GM21529 (cell line): Measurements from ENCODE around the gene CDKL1.
"Not testable (repeated sequence)": the region's sequence is repeated elsewhere in the genome, so short reads cannot be mapped to it uniquely, and the experiment has no call there.

Source experiments
- ATAC-seq: cut with Tn5 transposase; IDR thresholded peaks from one replicate; pipeline ENCODE4 v1.9.1; 2021; ENCODE audit not compliant: unreplicated experiment

CDKL1 gene

GRCh38 chr14:50335989-50336824 lies 60.5 kb downstream of the CDKL1 start:
- ATAC-seq, result no peak

- ATAC-seq, result no peak
These were observed 61.3 kb downstream of the CDKL1 start for GRCh38 chr14:50335389-50335788.

DNA sequence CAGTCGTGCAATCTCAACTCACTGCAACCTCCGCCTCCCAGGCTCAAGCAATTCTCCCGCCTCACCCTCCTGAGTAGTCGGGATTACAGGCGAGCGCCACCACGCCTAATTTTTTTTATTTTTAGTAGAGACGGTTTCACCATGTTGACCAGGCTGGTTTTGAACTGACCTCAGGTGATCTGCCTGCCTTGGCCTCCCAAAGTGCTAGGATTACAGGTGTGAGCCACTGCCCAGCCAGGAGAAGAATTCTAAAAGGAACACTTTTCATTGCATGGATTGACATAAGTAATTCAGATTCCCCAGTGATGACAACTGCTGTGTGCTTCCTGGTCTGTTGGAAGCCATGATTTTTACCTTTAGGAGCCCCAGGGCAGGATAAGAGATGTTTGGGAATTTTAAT lies 62.5 kb downstream of the CDKL1 start:
- ATAC-seq, result no peak

DNA sequence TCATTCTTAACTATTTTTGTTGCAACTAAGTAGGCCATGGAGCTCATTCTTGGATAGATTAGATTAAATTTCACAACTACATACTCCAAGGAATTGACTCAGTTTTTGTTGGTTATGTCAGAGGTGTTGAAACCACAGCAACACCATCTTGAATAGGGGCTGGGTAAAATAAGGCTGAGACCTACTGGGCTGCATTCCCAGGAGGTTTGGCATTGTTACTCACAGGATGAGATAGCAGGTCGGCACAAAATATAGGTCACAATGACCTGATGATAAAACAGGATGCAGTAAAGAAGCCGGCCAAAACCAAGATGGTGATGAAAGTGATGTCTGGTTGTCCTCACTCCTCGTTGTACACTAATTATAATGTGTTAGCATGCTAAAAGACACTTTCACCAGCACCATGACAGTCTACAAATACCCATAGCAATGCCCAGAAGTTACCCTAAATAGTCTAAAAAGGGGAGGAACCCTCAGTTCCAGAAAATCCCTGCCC lies 63.6 kb downstream of the CDKL1 start:
- no peak for ATAC-seq

- ATAC-seq, result no peak
These were observed 65.1 kb downstream of the CDKL1 start for GRCh38 chr14:50331596-50331995.

DNA sequence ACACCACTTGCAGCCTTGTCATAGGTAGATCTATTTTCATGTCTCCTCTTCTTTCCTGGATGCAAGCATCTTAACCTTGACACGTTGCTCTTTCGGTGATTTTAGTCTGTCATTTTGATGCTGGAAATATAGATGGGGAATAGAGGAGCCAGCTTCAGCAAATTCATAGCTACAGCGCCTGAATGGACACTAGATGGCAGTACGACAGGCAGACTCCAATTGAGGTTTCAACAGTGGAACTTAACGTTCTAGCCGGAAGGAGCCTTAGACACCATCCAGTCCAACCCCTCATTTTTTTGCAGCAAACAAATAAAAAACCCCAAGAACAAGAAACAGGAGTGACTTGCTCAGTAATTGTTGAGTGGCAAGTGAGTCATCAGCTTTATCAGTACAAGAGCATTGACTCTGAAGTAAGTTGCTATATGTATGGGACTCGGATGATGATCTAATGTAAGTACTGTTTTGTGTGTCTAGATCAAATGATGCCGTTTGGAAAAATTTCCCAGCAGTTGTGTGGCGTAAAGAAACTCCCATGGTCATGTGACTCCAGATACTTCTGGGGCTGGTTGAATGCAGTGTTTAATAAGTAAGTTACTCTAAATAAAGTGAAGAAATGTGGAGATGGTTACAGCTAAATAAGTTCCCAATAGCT lies 75.5 kb downstream of the CDKL1 start:
- peak; percentile 92 for ATAC-seq

DNA sequence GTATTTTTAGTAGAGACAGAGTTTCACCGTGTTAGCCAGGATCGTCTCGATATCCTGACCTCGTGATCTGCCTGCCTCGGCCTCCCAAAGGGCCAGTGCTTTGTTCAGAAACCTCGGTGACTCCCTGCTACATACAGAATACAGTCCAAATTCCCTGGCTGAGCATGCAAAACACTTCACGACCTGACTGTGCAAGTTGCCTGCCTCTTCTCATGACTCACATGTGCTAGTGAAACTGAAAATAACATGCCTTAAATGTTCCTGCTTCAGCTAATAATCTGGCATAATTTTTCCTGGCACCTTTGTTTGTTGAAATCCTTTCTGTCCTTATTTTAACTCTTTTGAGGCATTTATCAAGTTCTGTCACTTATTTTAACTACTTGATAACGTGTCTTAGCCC lies 76.4 kb downstream of the CDKL1 start:
- peak; percentile 53 for ATAC-seq

GRCh38 chr14:50319721-50320120 lies 77.0 kb downstream of the CDKL1 start:
- no peak for ATAC-seq

DNA sequence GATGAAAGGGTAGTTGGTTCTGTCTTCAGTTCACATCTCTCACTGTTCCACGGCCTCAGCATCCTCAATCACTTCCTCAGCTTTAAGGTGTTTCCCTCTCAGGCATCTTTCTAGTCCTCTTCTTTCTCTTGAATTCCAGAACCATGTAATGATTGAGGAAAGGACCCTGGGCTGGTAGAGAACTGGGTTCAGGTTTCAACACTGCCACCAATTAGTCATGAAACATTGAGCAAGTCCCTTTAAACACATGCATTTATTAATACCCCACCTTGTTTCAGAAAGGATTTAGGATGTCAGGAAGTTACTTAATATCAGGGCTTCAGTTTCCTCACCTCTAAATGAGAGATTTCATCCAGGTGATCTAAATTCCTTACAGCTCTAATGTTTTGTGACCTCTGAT lies 77.4 kb downstream of the CDKL1 start:
- ATAC-seq, result no peak

DNA sequence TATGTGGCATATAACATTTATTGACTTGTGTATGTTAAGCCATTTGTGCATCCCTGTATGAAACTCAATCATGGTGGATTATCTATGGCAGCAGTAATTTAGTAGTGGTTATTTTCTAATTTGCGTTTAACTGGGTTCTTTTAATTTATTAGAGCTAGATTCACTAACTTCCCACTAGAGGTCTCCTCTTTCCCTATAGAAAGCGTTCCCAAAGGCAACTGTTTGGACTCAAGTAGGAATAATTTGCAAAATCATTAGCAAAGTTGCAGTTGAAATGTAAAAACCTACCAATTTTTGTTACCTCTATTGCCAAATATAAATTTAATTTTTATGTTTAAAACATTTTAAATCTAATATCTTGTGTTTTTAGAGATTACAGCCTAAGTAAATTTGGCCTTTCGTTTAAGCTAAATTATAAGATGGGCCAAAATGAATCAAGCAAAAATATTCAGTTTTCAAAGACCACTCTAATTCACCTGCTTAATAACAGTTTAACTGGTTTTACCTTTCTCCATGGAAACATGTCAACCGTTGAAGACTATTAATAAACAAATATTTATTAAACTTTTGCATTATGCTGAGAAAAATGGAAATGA lies 78.6 kb downstream of the CDKL1 start:
- no peak for ATAC-seq

DNA sequence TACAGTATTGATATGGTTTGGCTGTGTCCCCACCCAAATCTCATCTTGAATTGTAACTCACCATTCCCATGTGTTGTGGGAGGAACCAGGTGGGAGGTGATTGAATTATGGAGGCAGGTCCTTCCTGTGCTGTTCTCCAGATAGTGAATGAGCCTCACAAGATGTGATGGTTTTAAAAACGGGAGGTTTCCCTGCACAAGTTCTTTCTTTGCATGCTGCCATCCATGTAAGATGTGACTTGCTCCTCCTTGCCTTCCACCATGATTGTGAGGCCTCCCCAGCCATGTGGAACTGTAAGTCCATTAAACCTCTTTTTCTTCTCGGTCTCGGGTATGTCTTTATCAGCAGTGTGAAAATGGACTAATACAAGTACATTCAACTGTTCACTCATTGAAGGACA lies 82.6 kb downstream of the CDKL1 start:
- ATAC-seq, result not testable (repeated sequence)

GRCh38 chr14:50312734-50313054 lies 84.0 kb downstream of the CDKL1 start:
- ATAC-seq, result peak; percentile 19

GRCh38 chr14:50311972-50312733 lies 84.5 kb downstream of the CDKL1 start, which contains the start of the genes DMAC2L and L2HGDH:
DMAC2L (plus strand) TSS chr14:50312324; CDS start chr14:50321488, 9,164 bp downstream.
L2HGDH (minus strand) TSS chr14:50312229; CDS start chr14:50312150, 79 bp downstream.
- peak; percentile 91 for ATAC-seq

- ATAC-seq, result no peak
These were observed 85.2 kb downstream of the CDKL1 start for GRCh38 chr14:50311337-50311971.

DNA sequence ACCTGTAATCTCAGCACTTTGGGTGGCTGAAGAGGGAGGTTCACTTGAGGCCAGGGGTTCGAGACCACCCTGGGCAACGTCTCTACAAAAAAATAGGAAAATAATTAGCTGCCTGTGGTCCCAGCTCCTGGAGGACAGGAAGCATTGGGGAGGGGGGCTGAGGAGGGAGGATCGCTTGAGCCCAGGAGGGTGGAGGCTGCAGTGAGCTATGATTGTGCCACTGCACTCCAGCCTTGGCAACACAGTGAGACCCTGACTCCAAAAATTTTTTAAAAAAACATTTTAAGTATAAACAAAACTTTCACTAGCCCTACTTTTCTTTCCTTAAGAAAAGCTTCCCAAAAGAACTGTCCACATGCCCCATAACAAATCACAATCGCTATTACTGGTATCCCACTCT lies 86.2 kb downstream of the CDKL1 start:
- ATAC-seq, result no peak

DNA sequence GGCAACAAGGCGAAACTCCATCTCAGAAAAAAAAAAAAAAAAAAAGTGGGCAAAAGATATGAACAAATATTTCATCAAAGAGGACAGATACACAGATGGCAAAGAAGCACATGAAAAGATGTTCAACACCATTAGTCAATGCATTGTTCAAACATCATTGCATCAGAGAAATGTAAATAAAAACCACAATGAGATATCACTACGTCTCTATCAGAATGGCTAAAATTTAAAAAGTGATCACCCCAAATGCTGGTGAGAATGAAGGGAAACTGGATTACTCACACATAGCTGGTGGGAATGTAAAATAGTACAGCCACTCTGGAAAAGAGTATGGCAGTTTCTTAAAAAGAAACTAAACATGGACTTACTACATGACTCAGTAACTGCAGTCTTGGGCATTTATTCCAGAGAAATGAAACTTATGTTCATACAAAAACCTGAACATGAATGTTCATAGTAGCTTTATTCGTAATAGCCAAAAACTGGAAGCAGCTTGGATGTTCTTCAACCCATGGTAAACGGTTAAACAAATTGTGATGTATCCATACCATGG lies 88.2 kb downstream of the CDKL1 start:
- no peak for ATAC-seq

- no peak for ATAC-seq
These were observed 92.8 kb downstream of the CDKL1 start for GRCh38 chr14:50303744-50304471.

- no peak for ATAC-seq
These were observed 94.8 kb downstream of the CDKL1 start for GRCh38 chr14:50301914-50302313.

- ATAC-seq, result no peak
These were observed 97.1 kb downstream of the CDKL1 start for GRCh38 chr14:50299585-50299984.

DNA sequence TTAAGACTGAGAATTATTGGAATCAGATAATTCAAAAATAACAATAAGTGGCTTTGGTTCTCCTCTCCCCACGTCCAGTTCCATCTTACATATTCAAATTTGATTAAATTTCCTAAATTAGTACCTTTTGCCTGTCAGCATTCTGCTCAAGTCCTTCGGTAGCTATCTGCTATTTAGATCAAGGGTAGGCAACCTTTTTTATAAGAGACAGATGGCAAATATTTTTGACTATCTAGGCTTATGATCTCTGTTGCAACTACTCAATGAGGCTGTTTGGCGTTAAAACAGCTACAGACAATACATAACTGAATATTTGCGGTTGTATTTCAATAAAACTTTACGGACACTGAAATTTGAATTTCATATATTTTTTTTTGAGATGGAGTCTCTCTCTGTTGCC lies 106.4 kb downstream of the CDKL1 start:
- no peak for ATAC-seq
